Stomach (tissue), 9 donors: ENCODE results near the gene KIAA1217. TPM values are rescaled to one million over a fixed set of nuclear protein-coding genes. Genes with fewer than 3 reads are reported as not detected.

Source experiments
- DNase-seq, 2 donors: peaks; one replicate each; pipeline versions ENCODE4 v3.0.0 to v3.0.0-alpha.2; 2013 to 2019
- H3K27ac ChIP-seq, 5 donors: fragments of 200-600 bp in 4 of 5; sonication (generic) in 4 of 5; one replicate each; pipeline ENCODE4 v1.5.1; 2013 to 2019; ENCODE audit warnings: mild to moderate bottlenecking in 1 of 5, moderate library complexity in 1 of 5
- H3K27me3 ChIP-seq, 3 donors: fragments of 200-600 bp; sonication (generic); one replicate each; pipeline ENCODE4 v1.5.1; 2017 to 2019; ENCODE audit warnings: mixed run types in 1 of 3
- H3K36me3 ChIP-seq, 4 donors: fragments of 200-600 bp; sonication (generic); 1 replicate in 3 of 4; 2 replicates in 1 of 4; pipeline ENCODE4 v1.5.1; 2016 to 2019
- H3K4me1 ChIP-seq, 4 donors: fragments of 200-600 bp; sonication (generic); one replicate each; pipeline ENCODE4 v1.5.1; 2016 to 2019
- H3K4me3 ChIP-seq, 4 donors: fragments of 200-600 bp; sonication (generic) in 3 of 4; one replicate each; pipeline ENCODE4 v1.5.1; 2016 to 2019; ENCODE audit warnings: mild to moderate bottlenecking in 1 of 4
- H3K9me3 ChIP-seq, 4 donors: fragments of 200-600 bp; sonication (generic); one replicate each; pipeline ENCODE4 v1.5.1; 2016 to 2019
- EP300 ChIP-seq: sonication (generic); formaldehyde crosslinking; IDR thresholded peaks from one replicate; pipeline ENCODE4 v1.6.1; 2017; ENCODE audit warnings: antibody characterized with exemption
- POLR2A ChIP-seq, 4 donors: fragments of 450-650 bp; IDR thresholded peaks; one replicate each; pipeline ENCODE4 v1.6.1; 2016; ENCODE audit warnings: antibody characterized with exemption in 4 of 4, control low read depth in 2 of 4, mild to moderate bottlenecking in 1 of 4, moderate library complexity in 1 of 4
- POLR2AphosphoS5 ChIP-seq, 3 donors: sonication (generic); formaldehyde crosslinking; IDR thresholded peaks; one replicate each; pipeline ENCODE4 v1.6.1; 2016; ENCODE audit warnings: antibody characterized with exemption in 3 of 3
- WGBS, 5 donors: extraction: QIAGEN DNeasy Blood & Tissue Kit in 3 of 5; methylation state at CpG; one replicate each; pipeline versions ENCODE4 v1.1.5 to v1.1.7; 2013 to 2018; 5-methylcytosine and 5-hydroxymethylcytosine counted together
- intact Hi-C: fragments of 100-400 bp; cut with DNase I; formaldehyde crosslinking; loops from one replicate; pipeline ENCODE4 v1.15.1; 2023; ENCODE audit warnings: low total_unique reads
- polyA plus RNA-seq, 3 donors: library from polyadenylated mRNA; stranded (reverse); fragments of 200-250 nt; gene quantifications; one replicate each; pipeline ENCODE4 v1.2.3, GENCODE V29; 2013
- total RNA-seq, 5 donors: library from RNA; depleted of rRNA; stranded (reverse); fragments of >200 nt; gene quantifications; one replicate each; pipeline versions ENCODE4 v1.1.0 to v1.2.3, GENCODE V29; 2014 to 2016
- TF ChIP-seq, protein P1 (sequence below), 7 experiments: fragments of 450-650 bp in 4 of 7; fragments of 200-600 bp in 3 of 7; sonication (generic) in 3 of 7; IDR thresholded peaks; one replicate each; pipeline ENCODE4 v1.5.1; 2016 to 2019; ENCODE audit warnings: antibody characterized with exemption in 7 of 7, control low read depth in 2 of 7, mild to moderate bottlenecking in 1 of 7
- donor health status: healthy with polysubstance abuse.
- donor health status: Bipolar disorder and iron deficiency.
- donor health status: healthy.

Gene KIAA1217
- total and polyA plus RNA-seq, 8 donors = 6.2 to 112 (median 24.6) TPM

DNA sequence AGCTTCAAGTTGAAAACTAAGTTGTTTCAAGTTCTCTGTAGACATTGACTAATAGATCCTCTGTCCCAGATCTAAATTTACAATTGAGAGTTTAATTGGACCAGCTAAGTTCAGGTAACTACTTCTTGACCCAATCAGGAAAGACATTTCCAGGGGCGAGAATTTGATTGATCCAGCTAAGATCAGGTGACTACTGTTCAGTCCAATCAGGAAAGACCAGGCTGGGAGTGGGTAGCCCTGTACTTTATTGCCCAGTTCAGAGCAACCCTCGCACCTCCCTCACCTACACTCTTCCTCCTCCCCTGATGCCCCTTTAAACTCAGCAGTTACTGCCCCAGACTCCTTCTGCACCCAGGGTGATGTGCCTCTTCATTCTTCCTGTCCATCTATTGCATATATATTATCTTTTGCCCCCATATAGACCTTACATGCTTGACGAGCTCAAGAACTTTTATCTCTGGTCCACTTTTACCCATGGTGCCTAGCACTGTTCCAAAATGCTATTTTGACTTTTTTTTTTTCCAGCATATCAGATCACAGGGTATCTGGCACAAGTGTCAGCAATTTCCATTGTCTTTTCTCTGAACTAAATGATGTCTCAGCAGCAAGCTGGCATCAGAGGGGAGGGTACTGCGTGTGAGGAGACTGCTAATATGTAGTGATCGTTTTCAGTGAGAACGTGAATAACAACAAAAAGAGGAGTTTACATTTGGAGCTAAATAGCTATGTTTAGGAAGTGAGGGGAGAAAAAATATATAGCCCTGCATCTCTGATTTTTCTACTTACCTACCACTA, 169.4 kb downstream of the KIAA1217 start:
- H3K36me3 ChIP-seq = no peaks in the 10 kb centered on the region
- 85 to 90% (median 87%) methylated on average over 6 of the region's 6 CpGs for WGBS, 5 donors
- peaks cover 3 to 32% (median 21%) of the 10 kb centered on the region in 4 donors for H3K4me1 ChIP-seq
- no peak overlapping the region for H3K4me3 ChIP-seq
- no peak for DNase-seq
- no peaks in the 10 kb centered on the region for H3K9me3 ChIP-seq
- H3K27me3 ChIP-seq = no peaks in the 10 kb centered on the region
- intact Hi-C loops = no loop called here
- H3K27ac ChIP-seq = no peak overlapping the region
- TF ChIP-seq POLR2AphosphoS5 (IDR thresholded peaks at IDR 0.05) (no peak), POLR2A (IDR thresholded peaks at IDR 0.05) (no peak), EP300 (no peak)
- TF ChIP-seq, protein P1, sequence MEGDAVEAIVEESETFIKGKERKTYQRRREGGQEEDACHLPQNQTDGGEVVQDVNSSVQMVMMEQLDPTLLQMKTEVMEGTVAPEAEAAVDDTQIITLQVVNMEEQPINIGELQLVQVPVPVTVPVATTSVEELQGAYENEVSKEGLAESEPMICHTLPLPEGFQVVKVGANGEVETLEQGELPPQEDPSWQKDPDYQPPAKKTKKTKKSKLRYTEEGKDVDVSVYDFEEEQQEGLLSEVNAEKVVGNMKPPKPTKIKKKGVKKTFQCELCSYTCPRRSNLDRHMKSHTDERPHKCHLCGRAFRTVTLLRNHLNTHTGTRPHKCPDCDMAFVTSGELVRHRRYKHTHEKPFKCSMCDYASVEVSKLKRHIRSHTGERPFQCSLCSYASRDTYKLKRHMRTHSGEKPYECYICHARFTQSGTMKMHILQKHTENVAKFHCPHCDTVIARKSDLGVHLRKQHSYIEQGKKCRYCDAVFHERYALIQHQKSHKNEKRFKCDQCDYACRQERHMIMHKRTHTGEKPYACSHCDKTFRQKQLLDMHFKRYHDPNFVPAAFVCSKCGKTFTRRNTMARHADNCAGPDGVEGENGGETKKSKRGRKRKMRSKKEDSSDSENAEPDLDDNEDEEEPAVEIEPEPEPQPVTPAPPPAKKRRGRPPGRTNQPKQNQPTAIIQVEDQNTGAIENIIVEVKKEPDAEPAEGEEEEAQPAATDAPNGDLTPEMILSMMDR (IDR thresholded peaks at IDR 0.05) = no peak

DNA sequence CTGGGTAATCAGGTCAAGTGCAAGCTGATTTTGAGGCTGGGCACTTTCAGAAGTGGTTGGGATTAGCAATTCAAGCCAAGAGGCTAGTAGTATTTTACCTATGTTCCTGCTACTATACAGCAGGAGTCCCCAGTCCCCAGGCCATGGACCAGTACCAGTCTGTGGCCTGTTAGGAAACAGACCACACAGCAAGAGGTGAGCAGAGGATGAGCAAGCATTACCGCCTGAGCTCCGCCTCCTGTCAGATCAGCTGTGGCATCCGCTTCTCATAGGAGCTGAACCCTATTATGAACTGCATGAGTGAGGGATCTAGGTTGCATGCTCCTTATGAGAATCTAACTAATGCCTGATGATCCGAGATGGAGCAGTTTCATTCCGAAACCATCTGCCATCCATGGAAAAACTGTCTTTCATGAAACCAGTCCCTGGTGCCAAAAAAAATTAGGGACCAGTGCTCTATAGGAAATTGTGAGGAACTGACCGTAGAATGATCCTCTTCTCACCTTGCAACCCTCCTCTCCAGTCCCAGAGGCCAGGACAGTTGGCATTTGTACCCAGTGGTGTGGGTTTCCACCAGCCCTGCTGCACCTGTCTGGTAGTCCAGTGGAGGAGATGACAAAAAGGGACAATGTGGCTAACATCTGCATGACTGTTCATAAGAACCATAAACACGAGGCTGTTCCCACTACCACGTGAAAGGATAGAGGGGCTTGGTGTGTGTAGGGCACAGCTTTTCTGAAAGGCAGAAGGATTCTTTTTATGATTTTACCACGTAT, 172.5 kb downstream of the KIAA1217 start:
- intact Hi-C loops = no loop called here
- no peak overlapping the region for H3K27ac ChIP-seq

DNA sequence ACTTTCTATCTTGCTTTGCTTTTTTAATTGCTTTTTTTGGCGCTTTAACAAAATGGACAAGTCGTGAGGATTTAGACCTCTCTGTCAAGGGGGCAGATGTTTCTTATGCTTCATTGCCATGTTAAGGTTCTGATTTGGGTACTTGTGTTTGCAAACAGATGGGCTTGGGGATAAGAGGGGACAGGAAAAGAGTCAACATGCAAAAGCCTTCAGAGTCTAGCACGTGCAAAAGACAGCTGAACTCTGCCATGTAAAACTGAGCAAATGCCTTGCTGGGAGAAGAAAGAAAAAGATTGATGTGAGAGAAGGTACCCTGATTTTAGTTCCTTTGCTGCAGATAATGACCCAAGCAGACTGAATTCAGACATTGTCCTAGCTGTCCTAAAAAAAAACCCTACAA, 173.1 kb downstream of the KIAA1217 start:
- 27 to 52% (median 46%) methylated on average over 3 of the region's 3 CpGs for WGBS, 5 donors
- TF ChIP-seq, protein P1 (IDR thresholded peaks at IDR 0.05) = no peak
- TF ChIP-seq EP300 (no peak), POLR2AphosphoS5 (IDR thresholded peaks at IDR 0.05) (no peak), POLR2A (IDR thresholded peaks at IDR 0.05) (no peak)
- no peaks in the 10 kb centered on the region for H3K36me3 ChIP-seq
- H3K4me3 ChIP-seq = no peak overlapping the region
- no peaks in the 10 kb centered on the region for H3K9me3 ChIP-seq
- H3K27ac ChIP-seq = peak overlapping the region in 1 of 5 donors; percentile 91
- peaks cover 0 to 36% (median 18%) of the 10 kb centered on the region in 4 donors for H3K4me1 ChIP-seq
- intact Hi-C loops = no loop called here
- no peaks in the 10 kb centered on the region for H3K27me3 ChIP-seq
- peak in 1 of 2 donors; percentile 23 for DNase-seq

More for the DNA sequence above, 172.5 kb downstream of the KIAA1217 start:
- peaks cover 0 to 36% (median 18%) of the 10 kb centered on the region in 4 donors for H3K4me1 ChIP-seq
- no peaks in the 10 kb centered on the region for H3K9me3 ChIP-seq
- no peak for DNase-seq
- 79 to 90% (median 87%) methylated on average over 7 to 9 of the region's 9 CpGs for WGBS, 5 donors
- H3K4me3 ChIP-seq = no peak overlapping the region
- no peaks in the 10 kb centered on the region for H3K36me3 ChIP-seq
- TF ChIP-seq POLR2AphosphoS5 (IDR thresholded peaks at IDR 0.05) (no peak), POLR2A (IDR thresholded peaks at IDR 0.05) (no peak), EP300 (no peak)
- TF ChIP-seq, protein P1 (IDR thresholded peaks at IDR 0.05) = no peak
- H3K27me3 ChIP-seq = no peaks in the 10 kb centered on the region

DNA sequence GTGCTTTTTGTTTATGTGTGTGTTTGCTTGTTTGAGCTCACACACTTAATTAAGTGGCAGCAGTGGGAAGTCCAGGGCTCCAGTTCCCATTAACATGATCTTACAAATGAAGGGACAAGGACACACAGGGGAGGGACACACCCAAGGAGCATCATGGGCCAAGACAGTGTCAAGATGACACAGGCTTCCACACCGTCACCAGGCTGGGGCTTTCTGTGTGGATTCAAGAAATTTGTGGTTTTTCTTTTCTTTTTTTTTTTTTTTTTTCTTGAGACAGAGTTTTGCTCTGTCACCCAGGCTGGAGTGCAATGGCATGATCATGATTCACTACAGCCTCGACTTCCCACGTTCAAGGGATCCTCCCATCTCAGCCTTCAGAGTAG, 173.6 kb downstream of the KIAA1217 start:
- Histone ChIP-seq H3K27ac (peak overlapping the region; percentile 81 to 92 (median 91)), H3K9me3 (no peaks in the 10 kb centered on the region), H3K4me1 (peaks cover 0 to 36% (median 18%) of the 10 kb centered on the region in 4 donors), H3K4me3 (no peak overlapping the region), H3K36me3 (no peaks in the 10 kb centered on the region), H3K27me3 (no peaks in the 10 kb centered on the region)
- WGBS, 5 donors = 31 to 60% (median 44%) methylated on average over 3 of the region's 3 CpGs
- no peak for DNase-seq
- intact Hi-C loops = no loop called here
- no peak for TF ChIP-seq POLR2A (IDR thresholded peaks at IDR 0.05)
- TF ChIP-seq POLR2AphosphoS5 (IDR thresholded peaks at IDR 0.05) = no peak
- TF ChIP-seq, protein P1 (IDR thresholded peaks at IDR 0.05) = no peak
